ENCODE measurements around the gene SURF1. TPM values are rescaled to one million over a fixed set of nuclear protein-coding genes. Genes with fewer than 3 reads are reported as not detected.
"Not testable (repeated sequence)": the region's sequence is repeated elsewhere in the genome, so short reads cannot be mapped to it uniquely, and the experiment has no call there.

SURF1 gene
- total RNA-seq, 1 donor from 2014 or later: 56.1 TPM

GRCh38 chr9:133321411-133321935, 34.8 kb downstream of the SURF1 start:
- no peak overlapping the region for H3K27ac Mint-ChIP-seq (ENCODE audit: unreplicated experiment)
- no peak for DNase-seq

GRCh38 chr9:133320421-133320881, 35.8 kb downstream of the SURF1 start:
- TF ChIP-seq, protein P1, sequence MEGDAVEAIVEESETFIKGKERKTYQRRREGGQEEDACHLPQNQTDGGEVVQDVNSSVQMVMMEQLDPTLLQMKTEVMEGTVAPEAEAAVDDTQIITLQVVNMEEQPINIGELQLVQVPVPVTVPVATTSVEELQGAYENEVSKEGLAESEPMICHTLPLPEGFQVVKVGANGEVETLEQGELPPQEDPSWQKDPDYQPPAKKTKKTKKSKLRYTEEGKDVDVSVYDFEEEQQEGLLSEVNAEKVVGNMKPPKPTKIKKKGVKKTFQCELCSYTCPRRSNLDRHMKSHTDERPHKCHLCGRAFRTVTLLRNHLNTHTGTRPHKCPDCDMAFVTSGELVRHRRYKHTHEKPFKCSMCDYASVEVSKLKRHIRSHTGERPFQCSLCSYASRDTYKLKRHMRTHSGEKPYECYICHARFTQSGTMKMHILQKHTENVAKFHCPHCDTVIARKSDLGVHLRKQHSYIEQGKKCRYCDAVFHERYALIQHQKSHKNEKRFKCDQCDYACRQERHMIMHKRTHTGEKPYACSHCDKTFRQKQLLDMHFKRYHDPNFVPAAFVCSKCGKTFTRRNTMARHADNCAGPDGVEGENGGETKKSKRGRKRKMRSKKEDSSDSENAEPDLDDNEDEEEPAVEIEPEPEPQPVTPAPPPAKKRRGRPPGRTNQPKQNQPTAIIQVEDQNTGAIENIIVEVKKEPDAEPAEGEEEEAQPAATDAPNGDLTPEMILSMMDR (IDR thresholded peaks at IDR 0.05; ENCODE audit: partially characterized antibody, unreplicated experiment): no peak
- Mint-ChIP-seq H3K27me3 (ENCODE audit: unreplicated experiment) (peaks cover 5% of the 10 kb centered on the region), H3K4me1 (ENCODE audit: low read depth, unreplicated experiment) (no peaks in the 10 kb centered on the region), H3K4me3 (ENCODE audit: unreplicated experiment) (no peak overlapping the region), H3K36me3 (ENCODE audit: unreplicated experiment) (peaks cover 13% of the 10 kb centered on the region), H3K27ac (ENCODE audit: unreplicated experiment) (no peak overlapping the region), H3K9me3 (ENCODE audit: unreplicated experiment) (peaks cover 13% of the 10 kb centered on the region)
- no peak for DNase-seq

More at GRCh38 chr9:133321411-133321935, 34.8 kb downstream of the SURF1 start:
- H3K4me1 Mint-ChIP-seq (ENCODE audit: low read depth, unreplicated experiment): no peaks in the 10 kb centered on the region
- TF ChIP-seq, protein P1 (IDR thresholded peaks at IDR 0.05; ENCODE audit: partially characterized antibody, unreplicated experiment): no peak
- peaks cover 2% of the 10 kb centered on the region for H3K27me3 Mint-ChIP-seq (ENCODE audit: unreplicated experiment)
- H3K9me3 Mint-ChIP-seq (ENCODE audit: unreplicated experiment): peaks cover 13% of the 10 kb centered on the region
- H3K36me3 Mint-ChIP-seq (ENCODE audit: unreplicated experiment): peaks cover 13% of the 10 kb centered on the region
- H3K4me3 Mint-ChIP-seq (ENCODE audit: unreplicated experiment): no peak overlapping the region

DNA sequence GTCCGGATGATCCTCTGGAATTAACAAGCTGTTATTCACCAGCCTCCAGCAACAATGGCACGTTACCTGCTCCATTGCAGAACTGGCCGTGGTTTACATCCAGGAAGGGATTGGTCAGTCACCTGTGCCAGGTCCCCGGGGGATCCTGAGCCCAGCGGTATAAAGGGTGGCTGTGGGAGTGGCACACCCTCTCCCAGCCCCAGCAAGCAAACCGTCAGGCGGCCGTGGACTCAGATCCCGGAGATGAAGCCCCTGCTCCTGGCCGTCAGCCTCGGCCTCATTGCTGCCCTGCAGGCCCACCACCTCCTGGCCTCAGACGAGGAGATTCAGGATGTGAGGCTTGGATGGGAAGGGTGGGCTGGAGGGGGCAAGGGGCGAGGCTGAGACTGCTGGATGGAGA, 38.7 kb downstream of the SURF1 start:
- not testable (repeated sequence) for H3K27ac Mint-ChIP-seq (ENCODE audit: unreplicated experiment); DNase-seq; H3K27me3 Mint-ChIP-seq (ENCODE audit: unreplicated experiment); H3K4me3 Mint-ChIP-seq (ENCODE audit: unreplicated experiment); H3K9me3 Mint-ChIP-seq (ENCODE audit: unreplicated experiment); H3K4me1 Mint-ChIP-seq (ENCODE audit: low read depth, unreplicated experiment); H3K36me3 Mint-ChIP-seq (ENCODE audit: unreplicated experiment)

DNA sequence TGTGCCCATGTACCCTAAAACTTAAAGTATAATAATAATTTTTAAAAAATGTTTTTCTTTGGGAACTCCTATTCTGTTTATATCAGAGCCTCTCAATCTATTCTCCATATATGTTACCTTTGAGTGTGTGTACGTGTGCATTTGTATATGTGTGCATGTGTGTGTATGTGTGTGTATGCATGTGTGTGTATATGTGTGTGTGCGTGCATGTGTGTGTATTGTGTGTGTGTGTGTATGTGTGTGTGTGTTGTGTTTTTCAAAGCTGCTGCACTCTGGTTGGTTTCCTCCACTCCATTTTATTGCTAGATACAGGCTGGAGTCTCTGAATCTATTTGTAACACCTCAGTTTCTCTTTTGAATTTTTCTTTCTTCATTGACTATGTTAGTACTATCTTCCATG, 40.3 kb downstream of the SURF1 start:
- Mint-ChIP-seq H3K9me3 (ENCODE audit: unreplicated experiment) (peaks cover 4% of the 10 kb centered on the region), H3K4me3 (ENCODE audit: unreplicated experiment) (no peak overlapping the region), H3K4me1 (ENCODE audit: low read depth, unreplicated experiment) (no peaks in the 10 kb centered on the region), H3K36me3 (ENCODE audit: unreplicated experiment) (no peaks in the 10 kb centered on the region), H3K27ac (ENCODE audit: unreplicated experiment) (no peak overlapping the region), H3K27me3 (ENCODE audit: unreplicated experiment) (peaks cover 5% of the 10 kb centered on the region)
- TF ChIP-seq, protein P1 (IDR thresholded peaks at IDR 0.05; ENCODE audit: partially characterized antibody, unreplicated experiment): no peak
- no peak for DNase-seq

DNA sequence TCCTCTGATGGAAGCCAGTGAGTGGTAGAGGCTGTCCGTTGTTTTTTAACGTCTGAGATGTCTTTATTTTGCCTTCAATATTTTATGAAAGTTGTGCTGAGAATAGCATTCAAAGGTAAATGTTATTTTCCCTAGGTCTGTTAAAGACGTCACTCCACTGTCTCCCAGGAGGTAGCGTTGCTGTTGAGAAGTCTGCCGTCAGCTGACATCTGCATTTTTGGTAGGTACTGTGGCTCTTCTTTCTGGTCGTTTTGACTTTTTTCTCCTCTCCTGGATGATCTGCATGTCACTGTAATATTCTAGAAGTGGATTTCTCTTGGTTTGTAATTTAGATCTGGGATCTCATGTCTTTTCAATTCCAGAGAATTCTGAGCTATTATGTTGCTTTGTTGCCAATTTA, 46.7 kb downstream of the SURF1 start:
- Mint-ChIP-seq H3K36me3 (ENCODE audit: unreplicated experiment) (peaks cover 18% of the 10 kb centered on the region), H3K9me3 (ENCODE audit: unreplicated experiment) (peaks cover 9% of the 10 kb centered on the region), H3K4me3 (ENCODE audit: unreplicated experiment) (no peak overlapping the region), H3K27me3 (ENCODE audit: unreplicated experiment) (peaks cover 3% of the 10 kb centered on the region), H3K27ac (ENCODE audit: unreplicated experiment) (no peak overlapping the region), H3K4me1 (ENCODE audit: low read depth, unreplicated experiment) (peaks cover 12% of the 10 kb centered on the region)
- TF ChIP-seq, protein P1 (IDR thresholded peaks at IDR 0.05; ENCODE audit: partially characterized antibody, unreplicated experiment): no peak
- no peak for DNase-seq
